ENCODE measurements around the gene SMARCC2. TPM values are rescaled to one million over a fixed set of nuclear protein-coding genes. Genes with fewer than 3 reads are reported as not detected.
A peak's percentile ranks its signal among the peaks of the same experiment; 100 is the strongest.

Gene SMARCC2
- total and polyA plus RNA-seq, 11 donors: 21.4 to 83.5 (median 65.9) TPM

DNA sequence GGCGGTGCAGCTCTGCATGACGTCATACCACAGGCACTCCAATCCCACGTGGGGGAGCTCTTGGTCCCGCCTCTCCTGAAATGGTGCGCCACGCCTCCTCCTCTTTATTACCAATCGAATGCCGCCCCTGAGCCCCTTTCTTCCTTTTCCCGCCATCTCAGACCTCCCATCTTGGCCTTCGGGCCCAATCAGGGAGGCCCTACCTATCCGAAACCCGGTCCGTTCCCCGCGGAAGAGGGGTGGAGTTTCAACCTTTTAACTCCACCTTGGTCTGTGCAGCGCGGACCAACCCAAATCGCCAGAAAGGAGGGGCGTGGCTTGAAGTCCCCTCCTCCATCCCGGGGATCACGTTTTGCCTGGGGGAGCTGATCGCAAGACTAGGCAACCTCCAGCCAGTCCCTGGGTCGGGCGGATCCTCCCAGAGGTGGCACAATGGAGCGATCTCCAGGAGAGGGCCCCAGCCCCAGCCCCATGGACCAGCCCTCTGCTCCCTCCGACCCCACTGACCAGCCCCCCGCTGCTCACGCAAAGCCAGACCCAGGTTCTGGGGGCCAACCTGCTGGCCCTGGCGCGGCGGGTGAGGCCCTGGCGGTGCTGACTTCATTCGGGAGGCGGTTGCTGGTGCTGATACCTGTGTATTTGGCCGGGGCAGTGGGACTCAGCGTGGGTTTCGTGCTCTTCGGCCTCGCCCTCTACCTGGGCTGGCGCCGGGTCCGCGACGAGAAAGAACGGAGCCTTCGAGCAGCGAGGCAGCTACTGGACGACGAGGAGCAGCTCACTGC, 61.2 kb downstream of the SMARCC2 start, which contains the start of gene ESYT1:
Gene ESYT1 (plus strand): TSS at position 380 of the 782 bp plus-strand sequence. CDS start 53 bp downstream, at position 433.
- TF ChIP-seq POLR2A (IDR thresholded peaks at IDR 0.05): peak in 1 of 2 donors; percentile 97
- TF ChIP-seq, protein P1, sequence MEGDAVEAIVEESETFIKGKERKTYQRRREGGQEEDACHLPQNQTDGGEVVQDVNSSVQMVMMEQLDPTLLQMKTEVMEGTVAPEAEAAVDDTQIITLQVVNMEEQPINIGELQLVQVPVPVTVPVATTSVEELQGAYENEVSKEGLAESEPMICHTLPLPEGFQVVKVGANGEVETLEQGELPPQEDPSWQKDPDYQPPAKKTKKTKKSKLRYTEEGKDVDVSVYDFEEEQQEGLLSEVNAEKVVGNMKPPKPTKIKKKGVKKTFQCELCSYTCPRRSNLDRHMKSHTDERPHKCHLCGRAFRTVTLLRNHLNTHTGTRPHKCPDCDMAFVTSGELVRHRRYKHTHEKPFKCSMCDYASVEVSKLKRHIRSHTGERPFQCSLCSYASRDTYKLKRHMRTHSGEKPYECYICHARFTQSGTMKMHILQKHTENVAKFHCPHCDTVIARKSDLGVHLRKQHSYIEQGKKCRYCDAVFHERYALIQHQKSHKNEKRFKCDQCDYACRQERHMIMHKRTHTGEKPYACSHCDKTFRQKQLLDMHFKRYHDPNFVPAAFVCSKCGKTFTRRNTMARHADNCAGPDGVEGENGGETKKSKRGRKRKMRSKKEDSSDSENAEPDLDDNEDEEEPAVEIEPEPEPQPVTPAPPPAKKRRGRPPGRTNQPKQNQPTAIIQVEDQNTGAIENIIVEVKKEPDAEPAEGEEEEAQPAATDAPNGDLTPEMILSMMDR (IDR thresholded peaks at IDR 0.05): no peak
- 0 to 1% (median 0%) methylated on average over 26 to 49 of the region's 49 CpGs for WGBS, 4 donors
- H3K4me1 ChIP-seq: peaks cover 8 to 61% (median 31%) of the 10 kb centered on the region in 12 donors

GRCh38 chr12:56127485-56127887, 61.8 kb downstream of the SMARCC2 start:
- ATAC-seq: no peak

More for the DNA sequence above, 61.2 kb downstream of the SMARCC2 start, which contains the start of gene ESYT1:
- Histone ChIP-seq H3K9me3 (no peaks in the 10 kb centered on the region), H3K4me3 (peak within 1 kb of the TSS; percentile 75 to 97 (median 84)), H3K27me3 (no peaks in the 10 kb centered on the region), H3K36me3 (peaks cover 0 to 37% (median 29%) of the 10 kb centered on the region in 9 donors), H3K27ac (peak within 1 kb of the TSS; percentile 23 to 94 (median 90))
- ATAC-seq: peak; percentile 95 to 98 (median 96)
- intact Hi-C loops (cut with DNase I): loop anchor here in 9 of 10 donors (1.0 to 10.0 kb wide), 9 partner anchors 25 to 339 kb away; partner anchors contain the start of genes MYL6 (in 5 of the 9), SMARCC2 (in 5 of the 9), SPRYD4 (in 5 of the 9) and MYL6B (in 2 of the 9)
- DNase-seq: peak; percentile 97 to 99 (median 99)

DNA sequence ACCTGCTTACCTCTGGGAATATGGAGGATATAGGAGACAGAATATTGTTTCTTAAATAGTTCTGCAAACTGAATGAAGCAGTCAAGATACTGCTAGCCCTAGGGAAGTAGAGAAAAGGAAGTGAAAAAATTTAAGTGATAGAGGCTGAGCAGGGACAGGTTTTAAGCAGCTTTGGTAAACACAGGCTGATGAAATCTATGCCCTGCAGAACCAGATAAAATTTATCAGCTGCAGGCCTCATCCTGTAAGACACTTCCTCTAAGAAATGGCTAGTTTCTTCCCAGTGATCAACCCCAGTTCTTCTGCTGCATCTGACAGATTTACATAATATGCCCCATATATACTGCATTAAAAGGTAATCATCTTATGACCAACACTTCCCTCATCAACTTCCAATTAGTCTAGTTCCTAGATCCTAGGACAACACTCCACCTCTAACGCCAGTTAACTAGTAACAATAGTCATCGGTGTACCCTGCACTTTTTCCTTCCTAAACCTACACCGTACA, 62.5 kb downstream of the SMARCC2 start:
- TF ChIP-seq POLR2A (IDR thresholded peaks at IDR 0.05): no peak
- TF ChIP-seq, protein P1 (IDR thresholded peaks at IDR 0.05): no peak
- Histone ChIP-seq H3K4me1 (peaks cover 8 to 66% (median 36%) of the 10 kb centered on the region in 12 donors), H3K36me3 (peaks cover 0 to 37% (median 19%) of the 10 kb centered on the region in 9 donors), H3K27me3 (no peaks in the 10 kb centered on the region), H3K4me3 (peak overlapping the region in 6 of 12 donors; percentile 78 to 97 (median 90)), H3K27ac (peak overlapping the region; percentile 5 to 94 (median 78)), H3K9me3 (no peaks in the 10 kb centered on the region)
- DNase-seq: no peak
- 43 to 60% (median 54%) methylated on average over 3 of the region's 3 CpGs for WGBS, 4 donors
- ATAC-seq: no peak
- intact Hi-C loops (cut with DNase I): loop anchor here in 9 of 10 donors (1.0 to 10.0 kb wide), 7 partner anchors 32 to 341 kb away; partner anchors contain the start of genes SMARCC2 (in 5 of the 9), SPRYD4 (in 5 of the 9), MYL6 (in 4 of the 9) and CNPY2 (in 1 of the 9)

More at GRCh38 chr12:56127485-56127887, 61.8 kb downstream of the SMARCC2 start:
- Histone ChIP-seq H3K4me1 (peaks cover 8 to 61% (median 34%) of the 10 kb centered on the region in 12 donors), H3K36me3 (peaks cover 0 to 37% (median 23%) of the 10 kb centered on the region in 9 donors), H3K27ac (peak overlapping the region; percentile 5 to 94 (median 78)), H3K27me3 (no peaks in the 10 kb centered on the region), H3K4me3 (peak overlapping the region in 11 of 12 donors; percentile 14 to 97 (median 84)), H3K9me3 (no peaks in the 10 kb centered on the region)
- DNase-seq: no peak
- WGBS, 4 donors: 0 to 1% (median 0%) methylated on average over 8 of the region's 8 CpGs
- TF ChIP-seq, protein P1 (IDR thresholded peaks at IDR 0.05): no peak
- TF ChIP-seq POLR2A (IDR thresholded peaks at IDR 0.05): no peak
- intact Hi-C loops (cut with DNase I): loop anchor here in 9 of 10 donors (1.0 to 10.0 kb wide), 7 partner anchors 31 to 340 kb away; partner anchors contain the start of genes SMARCC2 (in 5 of the 9), SPRYD4 (in 5 of the 9), MYL6 (in 4 of the 9) and CNPY2 (in 1 of the 9)

Data from heart left ventricle (tissue), 16 donors.